Cardiac septum (tissue), 1 donor: ENCODE results near the gene B4GALNT4. TPM values are rescaled to one million over a fixed set of nuclear protein-coding genes. Genes with fewer than 3 reads are reported as not detected.
"Not testable (repeated sequence)": the region's sequence is repeated elsewhere in the genome, so short reads cannot be mapped to it uniquely, and the experiment has no call there.

Experiments
- DNase-seq: peaks from one replicate; pipeline ENCODE4 v3.0.0-alpha.2; 2020; ENCODE audit warnings: low spot score
- intact Hi-C: fragments of 100-400 bp; cut with DNase I; formaldehyde crosslinking; loops from one replicate; pipeline ENCODE4 v1.14.0; 2022
- long read RNA-seq: library from polyadenylated mRNA; unstranded; transcript quantifications from one replicate; pipeline ENCODE4 v2.0.0, GENCODE V29; 2021
- total RNA-seq: library from RNA; stranded (reverse); fragmentation: NEBNext Ultra II Directional; extraction: Animal tissue kit (Norgen Biotek cat#: 25700); gene quantifications from one replicate; pipeline ENCODE4 v1.2.1, GENCODE V29; 2021
- donor health status: DM: no; HTN: no; CAD: no.

The B4GALNT4 gene, protein sequence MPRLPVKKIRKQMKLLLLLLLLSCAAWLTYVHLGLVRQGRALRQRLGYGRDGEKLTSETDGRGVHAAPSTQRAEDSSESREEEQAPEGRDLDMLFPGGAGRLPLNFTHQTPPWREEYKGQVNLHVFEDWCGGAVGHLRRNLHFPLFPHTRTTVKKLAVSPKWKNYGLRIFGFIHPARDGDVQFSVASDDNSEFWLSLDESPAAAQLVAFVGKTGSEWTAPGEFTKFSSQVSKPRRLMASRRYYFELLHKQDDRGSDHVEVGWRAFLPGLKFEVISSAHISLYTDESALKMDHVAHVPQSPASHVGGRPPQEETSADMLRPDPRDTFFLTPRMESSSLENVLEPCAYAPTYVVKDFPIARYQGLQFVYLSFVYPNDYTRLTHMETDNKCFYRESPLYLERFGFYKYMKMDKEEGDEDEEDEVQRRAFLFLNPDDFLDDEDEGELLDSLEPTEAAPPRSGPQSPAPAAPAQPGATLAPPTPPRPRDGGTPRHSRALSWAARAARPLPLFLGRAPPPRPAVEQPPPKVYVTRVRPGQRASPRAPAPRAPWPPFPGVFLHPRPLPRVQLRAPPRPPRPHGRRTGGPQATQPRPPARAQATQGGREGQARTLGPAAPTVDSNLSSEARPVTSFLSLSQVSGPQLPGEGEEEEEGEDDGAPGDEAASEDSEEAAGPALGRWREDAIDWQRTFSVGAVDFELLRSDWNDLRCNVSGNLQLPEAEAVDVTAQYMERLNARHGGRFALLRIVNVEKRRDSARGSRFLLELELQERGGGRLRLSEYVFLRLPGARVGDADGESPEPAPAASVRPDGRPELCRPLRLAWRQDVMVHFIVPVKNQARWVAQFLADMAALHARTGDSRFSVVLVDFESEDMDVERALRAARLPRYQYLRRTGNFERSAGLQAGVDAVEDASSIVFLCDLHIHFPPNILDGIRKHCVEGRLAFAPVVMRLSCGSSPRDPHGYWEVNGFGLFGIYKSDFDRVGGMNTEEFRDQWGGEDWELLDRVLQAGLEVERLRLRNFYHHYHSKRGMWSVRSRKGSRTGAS
- total RNA-seq = 0.24 TPM
- long read RNA-seq = 0 reads

GRCh38 chr11:369336-370018 lies at the start of gene B4GALNT4:
TSS of gene B4GALNT4 (plus strand) at chr11:369499. CDS start at chr11:369804, 305 bp downstream.
- intact Hi-C loops = no loop called here
- no peak for DNase-seq

GRCh38 chr11:319888-320273 lies 49.4 kb upstream of the B4GALNT4 start:
- DNase-seq, intact Hi-C loops: not testable (repeated sequence)

DNA sequence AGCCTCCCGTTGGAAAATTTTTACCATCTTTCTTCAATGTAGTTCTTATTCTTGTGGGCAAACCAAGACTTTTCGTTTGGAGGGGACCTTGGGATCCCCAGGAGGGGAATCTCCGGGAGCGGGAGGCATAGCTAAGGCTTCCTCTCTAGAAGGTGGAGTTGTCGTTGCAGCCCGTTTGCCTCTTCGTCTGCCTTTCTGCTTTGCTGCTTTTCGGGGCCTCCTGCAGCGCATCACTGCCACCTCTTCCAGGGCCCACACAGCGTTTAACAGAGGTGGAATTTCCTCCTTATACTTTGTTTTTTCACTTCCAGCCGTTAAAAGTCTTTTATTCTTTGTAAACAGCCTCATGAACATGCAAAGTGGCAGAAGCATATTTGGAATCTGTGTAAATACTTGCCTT lies 45.1 kb upstream of the B4GALNT4 start:
- peak; percentile 56 for DNase-seq
- intact Hi-C loops = no loop called here

GRCh38 chr11:324593-325517 lies 44.4 kb upstream of the B4GALNT4 start:
- intact Hi-C loops = not testable (repeated sequence)
- peak; percentile 70 for DNase-seq

GRCh38 chr11:325796-326591 lies 43.3 kb upstream of the B4GALNT4 start:
- DNase-seq = peak; percentile 85
- intact Hi-C loops = no loop called here

- intact Hi-C loops = no loop called here
- DNase-seq = no peak
Observed at GRCh38 chr11:326592-326841, 42.8 kb upstream of the B4GALNT4 start.

DNA sequence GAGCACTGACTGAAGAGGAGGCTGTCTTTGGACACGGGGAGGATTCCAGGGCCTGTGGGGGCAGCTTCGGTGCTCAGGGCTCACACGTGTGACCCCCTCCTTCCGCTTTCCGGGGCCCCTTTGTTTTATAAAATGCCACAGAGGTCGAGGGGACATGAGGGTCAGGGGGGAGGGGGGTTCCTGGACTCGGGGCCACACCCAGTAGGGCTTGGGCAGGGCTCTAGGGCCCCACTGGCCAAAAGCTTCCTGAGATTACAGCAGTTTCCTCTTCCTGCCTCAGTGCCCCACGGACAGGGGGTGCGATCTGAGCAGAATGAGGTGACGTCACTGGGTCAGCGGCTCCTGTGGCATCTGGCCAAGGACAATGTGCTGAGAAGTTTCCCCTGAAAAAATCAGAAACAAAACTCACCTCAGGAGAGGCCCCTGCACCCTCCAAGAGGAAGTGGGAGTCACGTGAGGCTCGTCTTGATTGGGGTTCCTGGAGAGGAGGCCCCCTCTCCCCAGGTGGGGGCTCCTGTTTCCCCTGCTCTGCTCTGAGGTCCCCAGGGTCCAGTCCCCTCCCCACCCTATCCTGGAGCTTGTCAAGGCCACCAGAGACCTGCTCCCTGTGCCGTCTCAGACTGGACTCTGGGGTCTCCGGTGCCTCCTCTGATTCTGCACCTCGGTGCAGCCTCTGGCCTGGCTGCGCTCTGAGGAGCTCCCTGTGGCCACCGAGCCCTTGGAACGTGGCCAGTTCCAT lies 42.3 kb upstream of the B4GALNT4 start:
- intact Hi-C loops = loop anchor here (1.0 kb wide), 1 partner anchor 28 kb away; no protein-coding TSS in a partner anchor
- peak; percentile 95 for DNase-seq

- DNase-seq = no peak
- intact Hi-C loops = loop anchor here (1.0 kb wide), 1 partner anchor 28 kb away; no protein-coding TSS in a partner anchor
Observed at GRCh38 chr11:327581-327923, 41.7 kb upstream of the B4GALNT4 start.

GRCh38 chr11:328012-328411 lies 41.3 kb upstream of the B4GALNT4 start:
- intact Hi-C loops = no loop called here

GRCh38 chr11:328516-329100 lies 40.7 kb upstream of the B4GALNT4 start:
- DNase-seq = peak; percentile 19
- intact Hi-C loops = not testable (repeated sequence)

More at GRCh38 chr11:328012-328411, 41.3 kb upstream of the B4GALNT4 start:
- DNase-seq = peak; percentile 31

GRCh38 chr11:329886-330253 lies 39.4 kb upstream of the B4GALNT4 start:
- no peak for DNase-seq
- intact Hi-C loops = no loop called here

DNA sequence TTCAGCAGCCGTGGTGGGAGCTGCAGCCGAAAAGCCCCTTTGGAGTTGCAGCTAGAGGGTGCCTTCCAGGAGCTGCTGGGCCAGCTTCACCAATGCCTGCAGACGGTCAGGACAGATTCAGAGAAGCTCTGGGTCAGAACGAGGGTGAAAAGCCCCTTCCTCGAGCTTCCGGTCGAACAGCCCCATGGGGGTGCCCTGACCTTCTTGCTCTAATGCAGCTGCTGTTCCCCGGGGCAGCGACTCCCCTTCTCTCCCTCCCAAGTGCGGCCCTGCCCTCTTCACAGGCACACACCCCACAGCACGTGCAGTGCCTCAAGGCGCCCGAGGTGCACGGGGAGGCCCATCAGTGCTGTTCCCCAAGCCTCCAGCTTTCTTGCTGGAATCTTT lies 39.0 kb upstream of the B4GALNT4 start:
- intact Hi-C loops = no loop called here
- DNase-seq = peak; percentile 60

DNA sequence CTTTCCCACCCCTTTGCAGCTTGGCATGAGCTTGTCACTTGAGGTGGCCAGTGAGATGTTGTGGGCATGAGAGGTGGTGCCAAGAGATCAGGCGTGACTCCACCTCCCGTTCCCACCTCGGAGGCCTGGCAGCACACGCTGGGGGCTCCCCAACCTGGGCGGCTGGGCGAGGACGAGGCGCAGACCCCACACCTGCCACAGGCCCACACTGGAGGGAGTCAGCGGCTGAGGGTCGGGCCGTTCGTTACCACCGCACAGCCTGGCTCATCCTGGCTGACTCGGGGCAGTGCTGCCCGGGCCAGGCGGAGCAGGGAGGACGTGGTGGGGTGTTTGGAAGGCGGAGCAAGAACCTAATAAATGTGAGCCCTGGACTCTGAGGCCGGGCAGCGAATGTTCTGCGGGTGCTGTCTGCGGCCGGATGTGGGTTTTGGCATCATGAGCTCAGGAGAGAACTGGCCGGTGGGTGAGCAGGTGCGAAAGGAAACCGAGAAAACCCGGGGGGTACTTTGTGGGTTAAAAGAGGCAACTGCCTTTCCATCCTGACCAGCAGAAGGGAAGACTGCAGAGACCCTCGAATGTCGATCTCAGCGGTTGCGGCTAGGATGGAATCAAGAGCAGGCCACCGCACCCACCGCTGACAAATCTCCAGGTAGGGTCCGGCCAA lies 38.5 kb upstream of the B4GALNT4 start:
- peak; percentile 77 for DNase-seq
- intact Hi-C loops = no loop called here

GRCh38 chr11:331358-332060 lies 37.8 kb upstream of the B4GALNT4 start:
- peak; percentile 26 for DNase-seq
- intact Hi-C loops = no loop called here

GRCh38 chr11:332651-333480 lies 36.4 kb upstream of the B4GALNT4 start:
- intact Hi-C loops = no loop called here
- peak; percentile 59 for DNase-seq
